ENCODE results near the gene NCOA6.

DNA sequence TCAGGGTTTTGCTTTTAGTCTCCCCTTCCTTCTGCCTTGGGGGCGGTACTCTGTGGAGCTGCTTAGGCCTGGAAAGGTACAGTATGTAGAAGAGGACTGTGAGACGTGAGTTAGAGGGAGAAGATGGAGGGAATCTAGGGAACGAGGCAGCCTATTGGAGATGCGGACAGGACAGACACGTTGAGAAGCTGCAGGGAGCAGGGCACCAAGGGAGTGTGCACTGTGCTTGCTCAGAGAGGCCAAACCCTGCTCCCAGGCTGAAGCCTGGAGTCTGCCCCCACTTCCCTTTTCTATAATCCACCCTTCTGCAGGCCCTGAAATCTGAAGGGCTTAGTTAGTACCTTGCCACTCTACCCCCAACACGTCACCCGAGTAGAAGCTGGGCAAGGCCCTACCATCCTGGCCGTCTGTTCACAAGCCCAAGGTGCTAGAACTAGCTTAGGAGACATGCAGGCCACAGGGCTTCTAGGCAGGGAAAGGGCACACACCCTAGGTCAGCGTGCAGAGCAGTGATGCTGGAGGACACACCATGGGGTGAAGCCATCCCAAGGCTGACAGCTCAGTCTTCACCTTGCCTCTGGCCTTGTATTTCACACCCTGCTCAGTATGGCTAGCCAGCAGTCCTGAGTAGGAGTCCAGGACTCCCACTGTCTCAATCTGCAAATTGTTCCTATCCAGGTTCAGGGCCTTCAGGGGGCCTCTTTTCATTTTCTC, 114.4 kb downstream of the NCOA6 start:
- TF ChIP-seq, protein P1, sequence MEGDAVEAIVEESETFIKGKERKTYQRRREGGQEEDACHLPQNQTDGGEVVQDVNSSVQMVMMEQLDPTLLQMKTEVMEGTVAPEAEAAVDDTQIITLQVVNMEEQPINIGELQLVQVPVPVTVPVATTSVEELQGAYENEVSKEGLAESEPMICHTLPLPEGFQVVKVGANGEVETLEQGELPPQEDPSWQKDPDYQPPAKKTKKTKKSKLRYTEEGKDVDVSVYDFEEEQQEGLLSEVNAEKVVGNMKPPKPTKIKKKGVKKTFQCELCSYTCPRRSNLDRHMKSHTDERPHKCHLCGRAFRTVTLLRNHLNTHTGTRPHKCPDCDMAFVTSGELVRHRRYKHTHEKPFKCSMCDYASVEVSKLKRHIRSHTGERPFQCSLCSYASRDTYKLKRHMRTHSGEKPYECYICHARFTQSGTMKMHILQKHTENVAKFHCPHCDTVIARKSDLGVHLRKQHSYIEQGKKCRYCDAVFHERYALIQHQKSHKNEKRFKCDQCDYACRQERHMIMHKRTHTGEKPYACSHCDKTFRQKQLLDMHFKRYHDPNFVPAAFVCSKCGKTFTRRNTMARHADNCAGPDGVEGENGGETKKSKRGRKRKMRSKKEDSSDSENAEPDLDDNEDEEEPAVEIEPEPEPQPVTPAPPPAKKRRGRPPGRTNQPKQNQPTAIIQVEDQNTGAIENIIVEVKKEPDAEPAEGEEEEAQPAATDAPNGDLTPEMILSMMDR (IDR thresholded peaks at IDR 0.05), result no peak
- no peak for TF ChIP-seq POLR2A (IDR thresholded peaks at IDR 0.05)

Data from tibial nerve (tissue), 3 donors.